Adipocyte (in vitro differentiated cells): ENCODE measurements around the gene PLPP7.
"Not testable (repeated sequence)": the region's sequence is repeated elsewhere in the genome, so short reads cannot be mapped to it uniquely, and the experiment has no call there.

Experiments used
- DNase-seq: peaks from one replicate; pipeline ENCODE4 v3.0.0-alpha.2; 2015; ENCODE audit warnings: low read depth
- H3K27me3 ChIP-seq: replicated peaks from 2 replicates; pipeline ENCODE4 v1.7.0; 2013; ENCODE audit warnings: mild to moderate bottlenecking, low read length, moderate library complexity; ENCODE audit not compliant: control insufficient read depth, insufficient read depth
- H3K36me3 ChIP-seq: 2 replicates; pipeline ENCODE4 v1.7.0; 2013; ENCODE audit warnings: low read length, mild to moderate bottlenecking, moderate library complexity; ENCODE audit not compliant: control insufficient read depth, insufficient read depth, severe bottlenecking
- H3K4me1 ChIP-seq: 2 replicates; pipeline ENCODE4 v1.7.0; 2013; ENCODE audit warnings: mild to moderate bottlenecking, low read length, moderate library complexity; ENCODE audit not compliant: control insufficient read depth, insufficient read depth
- H3K4me3 ChIP-seq: 2 replicates; pipeline ENCODE4 v1.7.0; 2013; ENCODE audit warnings: mild to moderate bottlenecking, low read length, moderate library complexity
- H3K9ac ChIP-seq: 2 replicates; pipeline ENCODE4 v1.7.0; 2013; ENCODE audit warnings: mild to moderate bottlenecking, low read length, moderate library complexity
- H3K9me3 ChIP-seq: 2 replicates; pipeline ENCODE4 v1.7.0; 2013; ENCODE audit warnings: mild to moderate bottlenecking, low read length, moderate library complexity; ENCODE audit not compliant: control insufficient read depth

PLPP7 gene

DNA sequence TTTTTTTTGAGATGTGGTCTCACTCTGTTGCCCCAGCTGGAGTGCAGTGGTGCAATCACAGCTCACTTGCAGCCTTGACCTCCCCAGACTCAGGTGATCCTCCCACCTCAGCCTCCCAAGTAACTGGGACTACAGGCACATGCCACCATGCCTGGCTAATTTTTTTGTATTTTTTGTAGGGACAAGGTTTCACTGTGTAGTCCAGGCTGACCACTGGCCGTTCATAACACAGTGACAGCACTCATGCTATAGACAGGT is 18.6 kb upstream of the PLPP7 start:
- H3K9ac ChIP-seq, H3K36me3 ChIP-seq, H3K4me1 ChIP-seq, H3K4me3 ChIP-seq, DNase-seq, H3K27me3 ChIP-seq, H3K9me3 ChIP-seq: not testable (repeated sequence)

DNA sequence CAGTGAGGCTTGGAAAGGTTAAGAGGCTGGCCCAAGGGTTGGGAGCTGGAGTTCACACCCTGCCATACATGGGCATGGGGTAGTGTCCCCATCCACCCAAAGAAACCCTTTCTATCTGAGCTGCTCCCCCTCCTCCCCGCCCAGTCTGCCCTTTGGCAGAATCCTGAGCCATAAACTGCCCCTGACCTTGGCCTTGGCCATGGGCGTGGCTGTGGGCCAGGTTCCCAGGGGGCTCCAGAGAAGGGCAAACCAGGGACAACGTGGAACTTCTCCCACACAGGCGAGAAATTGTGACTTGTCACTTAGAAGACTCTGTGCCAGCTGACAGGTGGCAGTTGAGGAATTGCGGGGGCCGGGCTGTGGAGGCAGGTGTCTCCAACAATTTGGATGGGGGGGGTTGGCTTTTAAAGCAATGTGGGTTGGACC is 18.0 kb upstream of the PLPP7 start:
- H3K4me1 ChIP-seq: peaks cover 4% of the 10 kb centered on the region
- H3K4me3 ChIP-seq: no peak overlapping the region
- H3K27me3 ChIP-seq: peaks cover 3% of the 10 kb centered on the region
- no peak overlapping the region for H3K9ac ChIP-seq
- H3K36me3 ChIP-seq: no peaks in the 10 kb centered on the region
- no peaks in the 10 kb centered on the region for H3K9me3 ChIP-seq
- no peak for DNase-seq

DNA sequence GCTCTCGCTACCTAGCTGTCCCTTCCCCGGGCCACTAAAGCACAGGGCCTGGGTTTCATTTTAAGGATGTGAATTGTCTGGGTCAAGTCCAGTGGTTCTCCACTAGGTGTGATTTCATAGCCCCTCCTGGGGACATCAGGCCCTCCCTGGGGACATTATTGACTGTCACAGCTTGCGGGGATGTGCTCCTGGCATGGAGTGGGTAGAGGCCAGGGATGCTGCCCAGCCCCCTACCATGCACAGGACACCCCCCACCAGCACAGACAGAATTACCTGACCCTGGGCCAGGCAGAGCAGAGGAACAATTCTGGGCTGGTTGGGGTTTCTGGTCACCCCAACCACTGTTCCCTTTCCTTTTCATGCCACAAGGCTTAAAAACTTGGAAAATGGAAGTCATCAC is 17.3 kb upstream of the PLPP7 start:
- no peak overlapping the region for H3K4me3 ChIP-seq
- peaks cover 3% of the 10 kb centered on the region for H3K27me3 ChIP-seq
- no peaks in the 10 kb centered on the region for H3K9me3 ChIP-seq
- H3K4me1 ChIP-seq: peaks cover 4% of the 10 kb centered on the region
- no peaks in the 10 kb centered on the region for H3K36me3 ChIP-seq
- H3K9ac ChIP-seq: no peak overlapping the region
- DNase-seq: no peak

DNA sequence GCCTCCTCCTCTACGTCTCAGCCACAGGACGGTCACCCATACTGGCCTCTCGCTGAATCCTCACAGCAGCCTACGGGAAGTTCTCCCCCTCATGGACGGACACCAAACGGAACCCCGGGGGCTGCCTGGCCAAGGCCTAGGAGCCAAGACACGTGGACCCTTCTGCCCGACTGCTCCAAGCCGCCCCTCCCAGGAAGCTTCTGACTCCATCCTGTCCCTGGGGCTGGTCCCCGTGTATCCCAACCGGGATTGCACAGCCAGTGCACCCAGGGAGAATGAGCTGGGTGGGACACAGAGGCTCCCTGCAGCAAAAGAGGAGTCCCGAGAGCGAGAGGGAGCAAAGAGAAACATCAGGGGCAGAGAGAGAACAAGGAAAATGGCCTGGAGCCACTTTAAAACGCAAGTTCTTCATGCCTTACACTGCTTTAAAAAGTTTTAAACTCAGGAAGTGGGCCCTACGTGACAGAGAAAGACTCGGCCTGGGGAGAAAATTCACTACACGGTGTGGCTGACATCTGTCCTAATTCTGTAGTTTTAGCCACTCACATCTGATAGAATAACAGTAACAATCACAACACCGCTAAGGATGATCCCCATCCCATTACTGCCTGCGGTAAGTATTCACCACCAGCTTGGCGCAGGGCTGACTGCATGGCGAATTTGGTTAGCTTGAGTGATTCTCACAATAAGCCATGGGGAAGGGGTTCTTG is 16.2 kb upstream of the PLPP7 start:
- Histone ChIP-seq H3K4me3 (no peak overlapping the region), H3K9me3 (no peaks in the 10 kb centered on the region), H3K27me3 (peaks cover 3% of the 10 kb centered on the region), H3K36me3 (no peaks in the 10 kb centered on the region), H3K4me1 (peaks cover 4% of the 10 kb centered on the region), H3K9ac (no peak overlapping the region)
- no peak for DNase-seq

DNA sequence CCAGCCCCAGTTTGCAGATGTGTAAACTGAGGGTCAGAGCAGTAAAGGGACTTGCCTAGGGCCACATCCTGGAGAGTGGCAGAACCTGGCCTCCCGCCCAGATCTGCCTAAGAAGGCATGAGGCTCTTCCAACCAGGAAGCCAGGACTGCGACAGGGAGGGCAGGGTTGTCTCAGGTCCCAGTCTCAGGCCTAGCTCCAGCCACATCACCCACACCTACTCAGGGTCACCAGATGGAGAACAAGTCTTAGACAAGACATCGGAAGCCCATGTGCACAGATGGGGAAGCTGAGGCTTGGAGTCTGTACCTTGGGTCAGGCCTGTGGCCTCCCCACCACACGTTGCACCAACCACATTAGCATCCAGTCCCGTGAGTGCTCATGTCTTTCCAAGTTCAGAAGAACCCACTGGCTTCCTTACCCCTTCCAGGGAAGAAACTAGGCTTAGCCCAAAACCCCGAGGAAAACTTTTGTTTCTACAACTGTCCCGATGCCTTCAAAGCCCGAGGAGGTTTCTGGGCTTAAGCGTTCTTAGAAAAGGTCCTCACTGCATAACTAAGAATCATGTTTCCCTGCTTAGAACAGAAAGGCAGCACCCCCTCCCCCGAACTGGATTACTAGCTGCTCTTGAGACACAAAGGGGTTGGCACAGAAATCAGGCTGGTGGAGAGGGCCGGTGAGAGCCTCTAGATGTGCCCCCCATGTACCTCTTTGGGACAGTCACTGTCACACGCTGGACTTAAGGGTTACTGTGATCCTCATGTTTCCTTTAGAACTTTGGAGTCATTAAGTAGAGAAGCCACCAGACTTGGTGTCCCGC is 15.5 kb upstream of the PLPP7 start:
- H3K4me1 ChIP-seq: peaks cover 4% of the 10 kb centered on the region
- H3K36me3 ChIP-seq: no peaks in the 10 kb centered on the region
- no peaks in the 10 kb centered on the region for H3K9me3 ChIP-seq
- H3K27me3 ChIP-seq: peaks cover 5% of the 10 kb centered on the region
- DNase-seq: peak; percentile 59
- peak overlapping the region; percentile 1 for H3K9ac ChIP-seq
- no peak overlapping the region for H3K4me3 ChIP-seq

DNA sequence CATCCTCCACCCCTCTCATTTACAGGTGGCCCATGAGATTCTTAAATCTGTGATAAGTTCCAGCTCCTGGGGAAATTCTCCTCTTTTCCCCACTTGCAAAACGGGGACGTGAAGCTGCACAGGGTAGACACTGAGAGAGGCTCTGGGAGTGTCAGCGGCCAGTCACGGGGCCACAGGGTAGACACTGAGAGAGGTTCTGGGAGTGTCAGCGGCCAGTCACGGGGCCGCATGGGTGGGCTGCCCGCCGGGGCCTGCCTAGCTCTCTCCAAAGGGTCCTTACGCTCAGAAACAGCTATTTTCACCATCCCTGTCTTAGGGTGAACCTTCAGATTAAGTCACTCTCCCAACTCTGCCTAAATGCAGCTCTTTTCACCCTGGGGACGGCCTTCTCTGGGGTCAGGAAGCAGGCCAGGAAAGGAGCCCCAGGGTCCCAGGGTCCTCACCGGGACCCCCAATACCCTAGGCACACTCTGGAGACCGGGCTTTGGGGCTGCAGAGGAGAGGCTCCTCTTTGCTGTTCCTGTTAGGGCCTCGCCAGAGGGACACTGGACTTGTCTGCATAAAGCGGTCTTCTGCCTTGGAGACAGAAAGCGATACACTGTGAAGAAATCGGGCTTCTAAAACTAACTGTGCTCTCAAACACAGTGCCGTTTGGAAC is 14.7 kb upstream of the PLPP7 start:
- DNase-seq: no peak
- H3K9me3 ChIP-seq: no peaks in the 10 kb centered on the region

DNA sequence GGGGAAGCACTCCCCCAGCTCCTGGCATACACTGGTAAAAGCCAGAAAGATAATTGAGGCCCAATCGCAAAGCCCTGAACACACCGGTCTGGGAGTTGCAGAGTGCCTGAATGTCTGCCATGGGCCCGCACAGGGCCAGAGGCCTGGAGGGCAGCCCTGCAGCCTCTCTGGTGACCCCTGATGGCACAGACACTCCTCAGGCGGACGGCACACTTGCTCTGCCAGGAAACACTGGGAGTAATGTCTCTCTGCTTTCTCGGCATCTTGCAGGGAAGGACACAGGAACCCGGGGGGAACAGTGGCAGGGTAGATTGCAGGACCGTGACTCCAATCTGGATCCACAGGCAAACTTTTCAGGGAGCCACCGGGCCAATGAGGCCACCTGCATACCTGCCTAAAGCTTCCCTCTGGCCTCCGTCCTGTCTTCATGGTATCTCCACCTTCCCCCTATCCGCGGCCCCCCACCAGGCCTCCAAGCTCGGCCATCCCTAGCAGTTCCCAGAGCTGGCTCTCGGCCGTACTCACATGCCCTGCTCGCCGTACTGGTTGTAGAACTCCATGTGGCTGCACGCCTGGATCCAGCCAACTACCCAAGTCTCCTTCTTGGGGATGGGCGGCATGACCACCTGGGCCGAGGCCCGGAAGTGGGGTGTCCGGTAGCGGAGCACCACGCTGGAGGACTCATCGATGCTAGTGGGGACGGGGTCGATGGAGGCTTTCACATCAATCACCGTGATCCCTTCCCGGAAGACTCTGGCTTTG is 14.0 kb upstream of the PLPP7 start:
- Histone ChIP-seq H3K4me1 (peaks cover 4% of the 10 kb centered on the region), H3K4me3 (no peak overlapping the region)
- no peak for DNase-seq

More for the DNA sequence above, 14.7 kb upstream of the PLPP7 start:
- H3K27me3 ChIP-seq: peaks cover 12% of the 10 kb centered on the region
- H3K36me3 ChIP-seq: no peaks in the 10 kb centered on the region
- H3K4me3 ChIP-seq: no peak overlapping the region
- peak overlapping the region; percentile 51 for H3K9ac ChIP-seq
- H3K4me1 ChIP-seq: peaks cover 4% of the 10 kb centered on the region

DNA sequence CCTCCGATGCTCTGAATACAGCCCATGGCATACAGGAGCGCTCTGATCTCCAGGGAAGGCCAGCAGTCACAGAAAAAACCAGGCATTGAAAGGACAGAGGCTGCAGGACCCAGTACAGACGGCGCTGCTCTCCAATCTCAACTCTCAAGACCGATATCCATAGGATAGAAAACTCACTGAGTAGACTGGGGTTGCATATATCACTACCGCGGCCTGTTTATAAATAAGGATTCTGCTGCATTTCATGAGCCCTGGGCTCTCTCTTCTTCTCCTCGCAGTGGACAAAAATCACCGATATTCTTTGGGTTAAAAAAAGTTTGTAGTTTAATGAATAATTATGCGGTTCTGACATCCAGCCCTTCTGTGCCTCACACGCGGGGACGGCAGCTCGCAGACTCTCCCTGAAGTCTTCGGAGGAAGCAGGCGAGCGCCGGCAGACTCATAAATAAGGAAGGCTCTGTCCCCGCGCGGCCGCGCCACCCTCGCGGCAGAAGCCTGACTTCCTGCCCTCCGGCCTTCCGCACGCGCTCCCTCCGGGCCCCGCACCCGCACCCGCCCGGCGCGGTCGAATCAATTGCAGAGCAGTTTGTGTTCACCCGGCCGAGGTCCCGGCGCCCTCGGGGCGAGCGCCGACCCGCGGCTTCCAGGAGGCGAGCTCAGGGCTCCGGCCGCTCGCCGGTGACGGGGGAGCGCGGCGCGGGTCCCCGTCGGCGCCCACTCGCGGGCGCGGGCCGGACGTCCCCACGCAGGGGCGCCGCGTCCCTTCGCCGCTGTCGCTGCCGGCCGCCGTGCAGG is 13.2 kb upstream of the PLPP7 start, which contains the start of gene FAM78A:
Gene FAM78A, minus strand, starts transcription at position 417 of the 795 bp plus-strand sequence. Its CDS starts 331 bp downstream, at position 86.
- Histone ChIP-seq H3K27me3 (peaks cover 24% of the 10 kb centered on the region), H3K36me3 (no peaks in the 10 kb centered on the region), H3K4me3 (peak within 1 kb of the TSS; percentile 62), H3K4me1 (peaks cover 4% of the 10 kb centered on the region), H3K9me3 (no peaks in the 10 kb centered on the region), H3K9ac (no peak within 1 kb of the TSS)
- no peak for DNase-seq

More for the DNA sequence above, 14.0 kb upstream of the PLPP7 start:
- Histone ChIP-seq H3K9ac (peak overlapping the region; percentile 51), H3K9me3 (no peaks in the 10 kb centered on the region), H3K36me3 (no peaks in the 10 kb centered on the region), H3K27me3 (peaks cover 18% of the 10 kb centered on the region)

DNA sequence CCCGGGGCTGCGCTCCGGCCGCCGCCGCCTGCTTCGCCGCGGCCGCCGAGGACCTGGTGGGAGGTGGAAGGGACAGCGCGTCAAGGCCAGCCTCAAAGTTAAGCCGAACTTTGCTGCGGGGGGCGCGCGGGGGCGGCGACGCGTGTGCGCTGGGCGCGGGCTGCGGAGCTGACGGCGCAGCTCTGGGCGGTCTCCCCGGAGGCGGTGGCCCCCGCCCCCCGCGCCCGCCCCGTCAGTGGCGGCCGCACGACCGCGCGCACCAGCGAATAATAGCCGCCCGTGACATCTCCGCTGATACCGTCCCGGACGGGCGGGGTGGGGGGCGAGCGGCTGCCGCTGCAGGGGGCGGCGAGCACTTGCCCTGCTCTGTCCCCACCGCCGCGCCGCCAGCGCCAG is 12.6 kb upstream of the PLPP7 start:
- peaks cover 30% of the 10 kb centered on the region for H3K27me3 ChIP-seq
- peaks cover 4% of the 10 kb centered on the region for H3K4me1 ChIP-seq
- DNase-seq: peak; percentile 18
- no peak overlapping the region for H3K9ac ChIP-seq
- peak overlapping the region; percentile 62 for H3K4me3 ChIP-seq
- no peaks in the 10 kb centered on the region for H3K9me3 ChIP-seq
- no peaks in the 10 kb centered on the region for H3K36me3 ChIP-seq

DNA sequence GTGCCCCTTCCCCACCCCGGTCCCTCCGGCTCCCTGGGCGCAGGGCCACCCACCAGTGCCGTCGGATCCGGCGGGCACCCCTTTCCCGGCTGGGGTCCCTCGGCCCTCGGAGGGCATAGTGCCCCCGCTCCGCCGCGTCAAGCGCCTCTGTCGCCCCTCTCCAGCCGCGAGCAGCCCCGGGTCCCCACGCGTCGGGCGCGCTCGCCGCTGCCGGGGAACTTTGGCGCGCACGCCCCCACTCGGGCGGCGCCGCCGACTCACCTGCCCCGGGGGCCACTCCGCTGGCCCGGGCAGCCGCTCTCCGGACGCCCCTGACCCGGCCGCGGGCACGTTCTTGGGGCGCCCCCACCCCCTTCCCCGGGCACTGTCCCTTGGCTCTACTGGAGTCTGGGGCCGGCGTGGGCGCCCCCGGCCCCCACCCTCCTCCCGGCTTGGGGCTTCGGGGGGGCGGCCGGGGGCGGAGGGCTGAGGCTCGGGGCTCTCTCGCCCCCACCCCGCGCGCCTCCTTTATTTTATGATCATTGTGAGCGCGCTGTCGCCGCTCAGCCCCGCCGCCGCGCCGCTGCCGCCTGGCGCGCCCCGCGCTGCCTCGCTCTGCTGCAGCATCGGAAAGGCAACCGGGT is 12.1 kb upstream of the PLPP7 start:
- Histone ChIP-seq H3K27me3 (peaks cover 35% of the 10 kb centered on the region), H3K4me3 (peak overlapping the region; percentile 62), H3K9ac (peak overlapping the region; percentile 34), H3K36me3 (no peaks in the 10 kb centered on the region), H3K9me3 (no peaks in the 10 kb centered on the region), H3K4me1 (peaks cover 4% of the 10 kb centered on the region)
- peak; percentile 11 for DNase-seq
